ENCODE data around the gene WNT9A. TPM values are rescaled to one million over a fixed set of nuclear protein-coding genes. Genes with fewer than 3 reads are reported as not detected.

Gene WNT9A
- polyA plus RNA-seq, 1 experiment: 0.91 TPM

GRCh38 chr1:227926216-227926791 is 21.4 kb downstream of the WNT9A start:
- no peak for TF ChIP-seq CTCF (IDR thresholded peaks at IDR 0.05; ENCODE audit: low read depth, low read length)
- H3K27me3 ChIP-seq (ENCODE audit: control insufficient read depth, insufficient read depth, low read length): no peaks in the 10 kb centered on the region
- peaks cover 23% of the 10 kb centered on the region; the same call in 1 of the 2 replicates for H3K9me3 ChIP-seq (ENCODE audit: control insufficient read depth, insufficient read depth, low read length)
- DNase-seq (ENCODE audit: low read depth, low spot score): no peak
- ChIA-PET CTCF (no interaction called here), POLR2A (no interaction called here)
- H3K27ac ChIP-seq (ENCODE audit: low read depth, low read length): no peak overlapping the region
- no peak overlapping the region for H3K4me3 ChIP-seq (ENCODE audit: low read depth, low read length)

- H3K27me3 ChIP-seq (ENCODE audit: control insufficient read depth, insufficient read depth, low read length): no peaks in the 10 kb centered on the region
- H3K27ac ChIP-seq (ENCODE audit: low read depth, low read length): no peak overlapping the region
- no peak overlapping the region for H3K4me3 ChIP-seq (ENCODE audit: low read depth, low read length)
- POLR2A ChIA-PET: no interaction called here
- no peak for DNase-seq (ENCODE audit: low read depth, low spot score)
- H3K9me3 ChIP-seq (ENCODE audit: control insufficient read depth, insufficient read depth, low read length): peaks cover 23% of the 10 kb centered on the region; the same call in 1 of the 2 replicates
- TF ChIP-seq CTCF (IDR thresholded peaks at IDR 0.05; ENCODE audit: low read depth, low read length): no peak
- CTCF ChIA-PET: no interaction called here
These were observed 22.0 kb downstream of the WNT9A start for GRCh38 chr1:227925582-227926198.

GRCh38 chr1:227924833-227925574 is 22.7 kb downstream of the WNT9A start:
- DNase-seq (ENCODE audit: low read depth, low spot score): no peak
- no peak overlapping the region for H3K4me3 ChIP-seq (ENCODE audit: low read depth, low read length)
- CTCF ChIA-PET: no interaction called here
- H3K27me3 ChIP-seq (ENCODE audit: control insufficient read depth, insufficient read depth, low read length): no peaks in the 10 kb centered on the region
- POLR2A ChIA-PET: no interaction called here
- TF ChIP-seq CTCF (IDR thresholded peaks at IDR 0.05; ENCODE audit: low read depth, low read length): no peak
- H3K27ac ChIP-seq (ENCODE audit: low read depth, low read length): no peak overlapping the region
- H3K9me3 ChIP-seq (ENCODE audit: control insufficient read depth, insufficient read depth, low read length): peaks cover 21% of the 10 kb centered on the region; the same call in 1 of the 2 replicates

- ChIA-PET POLR2A (no interaction called here), CTCF (no interaction called here)
- no peak for TF ChIP-seq CTCF (IDR thresholded peaks at IDR 0.05; ENCODE audit: low read depth, low read length)
- Histone ChIP-seq H3K27me3 (ENCODE audit: control insufficient read depth, insufficient read depth, low read length) (no peaks in the 10 kb centered on the region), H3K9me3 (ENCODE audit: control insufficient read depth, insufficient read depth, low read length) (peaks cover 20% of the 10 kb centered on the region; the same call in 1 of the 2 replicates), H3K4me3 (ENCODE audit: low read depth, low read length) (no peak overlapping the region), H3K27ac (ENCODE audit: low read depth, low read length) (no peak overlapping the region)
- no peak for DNase-seq (ENCODE audit: low read depth, low spot score)
These were observed 23.4 kb downstream of the WNT9A start for GRCh38 chr1:227924168-227924832.

All from AG04450 (cell line).